HG02981 (cell line): Measurements from ENCODE around the gene GANAB.

Source experiments
- ATAC-seq: cut with Tn5 transposase; IDR thresholded peaks from one replicate; pipeline ENCODE4 v1.9.1; 2021; ENCODE audit warnings: mild to moderate bottlenecking, moderate library complexity; ENCODE audit not compliant: unreplicated experiment

The GANAB gene

DNA sequence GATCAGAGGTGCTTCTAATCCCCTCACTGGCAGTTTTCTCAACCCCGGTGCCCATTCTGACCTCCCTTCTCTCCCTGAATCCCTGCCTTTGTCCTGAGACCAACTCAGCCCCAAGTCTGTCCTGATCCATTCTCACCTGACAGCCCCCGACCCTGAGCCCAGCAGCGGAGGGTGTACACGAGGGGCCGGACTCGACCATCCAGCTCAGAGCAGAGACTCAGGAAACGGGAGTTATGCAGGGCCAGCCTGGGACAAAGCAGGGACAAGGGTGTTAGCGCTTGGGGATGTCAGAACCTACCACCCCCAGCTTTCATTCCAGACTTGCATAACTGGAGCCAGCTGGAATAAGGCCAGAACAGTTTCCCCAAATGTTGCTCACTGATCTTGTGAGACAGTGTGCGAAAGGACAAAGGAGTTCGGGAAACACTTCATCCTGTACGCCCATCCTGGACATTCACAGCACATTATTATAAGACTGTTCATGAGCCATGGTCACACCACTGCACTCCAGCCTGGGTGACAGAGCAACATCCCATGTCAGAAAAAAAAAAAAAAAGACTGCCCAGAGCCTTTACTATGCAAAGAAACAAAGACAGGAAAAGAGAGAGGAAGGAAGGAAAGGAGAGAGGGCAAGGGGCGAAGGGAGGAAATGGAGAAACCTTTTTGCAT, 69.2 kb downstream of the GANAB start:
- ATAC-seq: no peak

DNA sequence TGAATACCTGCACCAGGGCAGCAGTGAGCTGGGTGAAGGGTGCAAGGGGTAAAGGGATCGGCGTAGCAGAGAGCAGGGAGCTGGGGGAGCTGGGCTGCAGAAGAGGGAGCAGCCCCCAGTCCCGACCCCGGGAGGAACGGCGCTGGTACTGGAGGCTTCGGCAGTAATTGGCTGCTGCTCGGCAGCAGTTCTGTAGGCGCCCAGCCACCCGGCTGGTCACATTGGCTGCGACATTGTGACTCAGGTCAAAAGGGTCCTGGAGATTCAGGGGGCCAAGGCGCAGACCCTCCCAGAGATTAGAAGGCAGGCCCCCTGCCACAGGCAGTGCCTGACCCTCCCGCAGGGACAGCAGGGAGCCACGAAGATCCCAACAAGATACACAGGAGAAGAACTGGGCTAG, 70.6 kb downstream of the GANAB start:
- no peak for ATAC-seq

DNA sequence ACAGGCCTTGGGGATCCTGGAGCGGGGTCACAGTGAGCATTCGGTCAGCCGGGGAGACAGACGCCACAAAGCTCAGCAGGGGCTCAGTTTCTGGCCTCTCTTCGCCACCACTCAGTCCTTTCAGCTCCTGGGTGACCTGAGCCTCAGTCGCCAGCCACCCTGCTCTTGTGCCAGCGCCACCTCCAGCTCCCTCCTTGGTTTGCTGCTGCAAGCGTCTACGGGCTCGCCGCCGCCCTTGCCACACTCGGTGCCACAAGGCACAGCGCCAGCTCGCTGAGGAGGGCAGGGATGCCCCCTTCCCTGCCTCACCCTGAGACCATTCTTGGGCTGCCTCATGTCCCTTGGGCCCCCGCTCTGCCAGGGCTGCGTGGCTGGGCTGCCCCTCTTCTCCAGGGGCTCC, 71.3 kb downstream of the GANAB start:
- no peak for ATAC-seq
